Psoas muscle (tissue), 8 donors: Measurements from ENCODE around the gene SAMD10. TPM values are rescaled to one million over a fixed set of nuclear protein-coding genes. Genes with fewer than 3 reads are reported as not detected.

ENCODE experiments used
- ATAC-seq, 4 donors: fragments of 200-7000 bp; cut with Tn5 transposase; one replicate each; pipeline ENCODE4 v1.9.1; 2020; ENCODE audit warnings: moderate library complexity in 3 of 4, mild to moderate bottlenecking in 2 of 4
- DNase-seq, 2 donors: peaks; one replicate each; pipeline ENCODE4 v3.0.0-alpha.2; 2020
- H3K27ac ChIP-seq: fragments of 200-600 bp; one replicate; pipeline ENCODE4 v1.8.0; 2022
- H3K27me3 ChIP-seq, 3 donors: fragments of 200-600 bp in 1 of 3; one replicate each; pipeline versions ENCODE4 v1.6.1 to v1.8.0; 2013 to 2022; ENCODE audit warnings: low read length in 2 of 3, mild to moderate bottlenecking in 2 of 3, moderate library complexity in 1 of 3; ENCODE audit not compliant: insufficient read depth in 3 of 3
- H3K36me3 ChIP-seq, 2 donors: fragments of 200-600 bp in 1 of 2; one replicate each; pipeline versions ENCODE4 v1.6.1 to v1.8.0; 2013 to 2022; ENCODE audit warnings: low read depth in 1 of 2, mild to moderate bottlenecking in 1 of 2, moderate library complexity in 1 of 2; ENCODE audit not compliant: insufficient read depth in 1 of 2
- H3K4me1 ChIP-seq: fragments of 200-600 bp; one replicate; pipeline ENCODE4 v1.8.0; 2022
- H3K4me3 ChIP-seq: fragments of 200-600 bp; one replicate; pipeline ENCODE4 v1.8.0; 2022; ENCODE audit warnings: mild to moderate bottlenecking
- H3K9me3 ChIP-seq: fragments of 200-600 bp; one replicate; pipeline ENCODE4 v1.8.0; 2022
- CTCF ChIP-seq: fragments of 200-600 bp; IDR thresholded peaks from one replicate; pipeline ENCODE4 v1.8.0; 2022; ENCODE audit warnings: antibody characterized with exemption
- WGBS, 3 donors: extraction: QIAGEN DNeasy Blood & Tissue Kit; methylation state at CpG; one replicate each; pipeline versions ENCODE4 v1.1.6 to v1.1.7; 2013; 5-methylcytosine and 5-hydroxymethylcytosine counted together
- intact Hi-C, 2 donors: fragments of 100-400 bp; cut with DNase I; formaldehyde crosslinking; loops; one replicate each; pipeline versions ENCODE4 v1.11.0 to v1.14.2; 2022
- polyA plus RNA-seq, 3 donors: library from polyadenylated mRNA; stranded (reverse); fragments of 200-250 nt; gene quantifications; one replicate each; pipeline ENCODE4 v1.2.3, GENCODE V29; 2013
- total RNA-seq, 4 donors: library from RNA; stranded (reverse); fragmentation: NEBNext Ultra II Directional in 2 of 4; extraction: Animal tissue kit (Norgen Biotek cat#: 25700) in 2 of 4; gene quantifications; one replicate each; pipeline versions ENCODE4 v1.2.1 to v1.2.4, GENCODE V29; 2021 to 2023
- donor health status: healthy with polysubstance abuse.
- donor health status: DM: no; HTN: no; CAD: no; lungs with moderate emphysema.
- donor health status: Bipolar disorder and iron deficiency.
- donor health status: healthy.
- donor health status: DM: yes; HTN: yes; CAD: no.
- donor health status: DM: no; HTN: no; CAD: no.
- donor health status: DM: no; HTN: no; CAD: no.
- donor health status: DM: yes; HTN: yes; CAD: no.

The SAMD10 gene
- total and polyA plus RNA-seq, 7 donors: 0.32 to 5.5 (median 0.56) TPM

GRCh38 chr20:63966172-63966943 is 13.1 kb downstream of the SAMD10 start:
- Histone ChIP-seq H3K4me1 (peaks cover 6% of the 10 kb centered on the region), H3K27me3 (no peaks in the 10 kb centered on the region), H3K9me3 (no peaks in the 10 kb centered on the region), H3K27ac (no peak overlapping the region), H3K4me3 (no peak overlapping the region), H3K36me3 (peaks cover 2 to 49% of the 10 kb centered on the region in 2 donors)
- no peak for ATAC-seq
- WGBS, 3 donors: 93 to 95% (median 93%) methylated on average over 27 of the region's 27 CpGs
- peak in 1 of 2 donors; percentile 60 for DNase-seq
- intact Hi-C loops: loop anchor here in 1 of 2 donors (5.0 kb wide), 1 partner anchor 69 kb away; the partner anchor contains the start of gene DNAJC5
- no peak for TF ChIP-seq CTCF

- 87 to 91% (median 90%) methylated on average over 14 to 16 of the region's 16 CpGs for WGBS, 3 donors
- no peak for ATAC-seq
Observed at GRCh38 chr20:63964412-63964811, 15.0 kb downstream of the SAMD10 start.

GRCh38 chr20:63963784-63964301 is 15.6 kb downstream of the SAMD10 start:
- no peaks in the 10 kb centered on the region for H3K27me3 ChIP-seq
- DNase-seq (peak in 1 of 2 donors; percentile 10), ATAC-seq (no peak)
- peaks cover 3% of the 10 kb centered on the region for H3K4me1 ChIP-seq
- WGBS, 3 donors: 89 to 93% (median 92%) methylated on average over 16 of the region's 16 CpGs
- no peak for TF ChIP-seq CTCF
- peaks cover 2 to 67% of the 10 kb centered on the region in 2 donors for H3K36me3 ChIP-seq
- intact Hi-C loops: no loop called here
- no peak overlapping the region for H3K27ac ChIP-seq
- H3K4me3 ChIP-seq: no peak overlapping the region
- H3K9me3 ChIP-seq: no peaks in the 10 kb centered on the region

More at GRCh38 chr20:63964412-63964811, 15.0 kb downstream of the SAMD10 start:
- no peaks in the 10 kb centered on the region for H3K27me3 ChIP-seq
- H3K27ac ChIP-seq: no peak overlapping the region
- DNase-seq: peak; percentile 11 to 46
- no peak for TF ChIP-seq CTCF
- H3K4me1 ChIP-seq: peaks cover 6% of the 10 kb centered on the region
- no peak overlapping the region for H3K4me3 ChIP-seq
- peaks cover 2 to 62% of the 10 kb centered on the region in 2 donors for H3K36me3 ChIP-seq
- H3K9me3 ChIP-seq: no peaks in the 10 kb centered on the region
- intact Hi-C loops: no loop called here

- H3K27me3 ChIP-seq: no peaks in the 10 kb centered on the region
- H3K9me3 ChIP-seq: no peaks in the 10 kb centered on the region
- 89 to 92% (median 91%) methylated on average over 19 to 27 of the region's 27 CpGs for WGBS, 3 donors
- TF ChIP-seq CTCF: no peak
- peaks cover 2 to 67% of the 10 kb centered on the region in 2 donors for H3K36me3 ChIP-seq
- intact Hi-C loops: no loop called here
- ATAC-seq (peak in 1 of 4 donors; percentile 15), DNase-seq (peak; percentile 9 to 41)
- no peak overlapping the region for H3K4me3 ChIP-seq
- no peak overlapping the region for H3K27ac ChIP-seq
- no peaks in the 10 kb centered on the region for H3K4me1 ChIP-seq
Observed at GRCh38 chr20:63963348-63963741, 16.1 kb downstream of the SAMD10 start.
